GM19395 (cell line): Measurements from ENCODE around the gene HEATR5B.
"Not testable (repeated sequence)": the region's sequence is repeated elsewhere in the genome, so short reads cannot be mapped to it uniquely, and the experiment has no call there.

ENCODE experiments used
- ATAC-seq: cut with Tn5 transposase; IDR thresholded peaks from one replicate; pipeline ENCODE4 v1.9.1; 2021; ENCODE audit warnings: mild to moderate bottlenecking, moderate library complexity; ENCODE audit not compliant: unreplicated experiment

HEATR5B gene

DNA sequence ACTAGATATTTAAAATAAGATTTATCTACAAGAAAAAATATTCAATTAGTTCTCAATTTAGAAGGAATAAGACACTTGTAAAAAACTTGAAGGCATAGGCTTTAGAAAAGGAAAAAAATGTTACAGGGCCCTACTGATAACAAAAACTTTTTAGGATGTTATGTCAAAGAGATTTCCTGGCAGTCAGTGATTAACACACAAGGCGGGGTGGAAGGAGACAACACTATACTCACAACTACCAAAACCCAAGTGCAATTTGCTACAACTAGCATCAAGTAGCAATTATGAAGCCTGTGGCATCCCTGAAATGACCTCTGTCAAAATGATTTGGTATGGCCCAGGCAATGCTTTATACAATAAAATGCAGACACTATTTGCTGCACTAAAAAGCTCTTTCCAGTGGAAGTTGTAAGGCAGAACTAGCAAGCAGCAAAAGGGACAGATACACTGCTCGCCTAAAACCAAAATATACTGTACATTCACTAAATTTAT, 133.1 kb downstream of the HEATR5B start:
- no peak for ATAC-seq

DNA sequence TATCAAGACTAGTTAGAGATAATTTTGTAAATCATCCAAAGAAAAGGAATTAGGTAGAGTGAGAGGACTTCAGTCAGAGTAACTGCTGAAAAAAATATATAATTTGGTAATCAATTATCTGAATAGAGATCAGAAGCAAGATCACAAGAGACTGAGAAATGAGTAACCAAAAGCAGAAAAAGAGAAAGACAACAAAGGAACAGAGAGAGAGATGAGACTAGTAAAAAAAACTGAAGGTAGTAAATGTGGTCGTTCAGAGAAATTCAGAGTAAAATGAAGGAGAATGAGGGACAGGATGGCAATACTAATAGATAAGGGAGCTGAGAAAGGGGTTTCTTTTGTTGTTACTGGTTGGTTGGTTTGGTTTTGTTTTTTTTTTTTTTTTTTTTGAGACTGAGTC, 134.3 kb downstream of the HEATR5B start:
- ATAC-seq, result no peak

DNA sequence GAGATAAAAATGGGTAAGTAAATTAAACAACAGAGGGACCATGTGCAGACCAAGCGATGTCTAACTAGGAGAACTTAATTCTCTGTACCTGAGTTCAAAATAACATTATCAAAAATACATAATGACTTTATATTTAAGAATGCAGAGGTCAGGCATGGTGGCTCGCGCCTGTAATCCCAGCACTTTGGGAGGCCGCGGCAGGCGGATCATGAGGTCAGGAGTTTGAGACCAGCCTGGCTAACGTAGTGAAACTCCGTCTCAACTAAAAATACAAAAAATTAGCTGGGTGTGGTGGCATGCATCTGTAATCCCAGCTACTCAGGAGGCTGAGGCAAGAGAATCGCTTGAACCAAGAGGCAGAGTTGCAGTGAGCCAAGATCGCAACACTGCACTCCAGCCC, 138.9 kb downstream of the HEATR5B start:
- not testable (repeated sequence) for ATAC-seq

DNA sequence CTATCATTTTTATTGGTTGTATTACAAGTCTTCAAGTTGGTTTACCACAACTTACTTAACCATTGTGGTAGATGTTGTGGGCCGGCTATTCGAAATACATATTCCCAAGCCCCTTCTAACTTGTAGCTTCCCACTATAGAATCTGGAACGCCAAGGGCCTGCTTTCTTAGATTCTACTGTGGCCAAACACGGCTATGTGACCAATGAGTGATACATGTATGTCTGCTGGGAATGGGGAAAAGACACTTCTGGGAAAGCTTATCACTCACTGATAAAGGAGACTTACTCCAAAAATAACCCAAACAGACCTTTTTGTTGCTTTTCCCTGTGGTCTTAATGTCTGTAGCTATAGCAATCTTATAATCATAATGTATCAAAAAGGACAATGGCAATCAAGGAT, 142.3 kb downstream of the HEATR5B start:
- no peak for ATAC-seq

DNA sequence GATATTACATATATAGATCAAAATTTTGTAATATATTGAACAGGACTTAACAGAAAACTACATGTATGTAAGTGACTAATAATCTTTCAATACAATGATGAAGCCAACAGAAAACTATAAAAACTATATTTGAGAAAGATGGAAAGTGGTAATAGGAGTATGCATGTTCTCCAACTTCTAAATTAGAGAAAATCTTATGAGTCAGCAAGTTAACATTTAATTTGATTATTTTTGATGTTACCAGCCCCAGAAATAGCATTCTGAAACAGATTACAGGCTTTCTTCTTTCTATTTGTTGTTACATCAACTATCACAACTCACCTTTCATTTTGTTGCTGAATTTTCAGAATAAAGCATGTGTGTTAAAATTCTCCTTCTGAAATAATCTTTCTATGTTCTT, 147.6 kb downstream of the HEATR5B start:
- not testable (repeated sequence) for ATAC-seq

DNA sequence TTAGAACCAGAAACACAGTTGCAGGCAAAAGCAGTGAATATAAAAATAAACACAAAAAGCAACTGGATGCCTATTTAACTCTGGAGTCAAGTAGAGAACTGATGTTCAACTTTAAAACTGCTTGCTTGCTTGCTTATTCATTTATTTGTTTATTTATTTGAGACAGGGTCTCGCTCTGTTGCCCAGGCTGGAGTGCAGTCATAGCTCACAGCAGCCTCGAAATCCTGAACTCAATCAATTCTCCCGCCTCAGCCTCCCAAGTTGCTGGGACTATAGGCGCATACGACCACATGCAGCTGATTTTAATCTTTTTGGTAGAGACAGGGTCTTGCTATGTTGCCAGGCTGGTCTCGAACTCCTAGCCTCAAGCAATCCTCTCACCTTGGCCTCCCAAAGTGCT, 152.5 kb downstream of the HEATR5B start:
- not testable (repeated sequence) for ATAC-seq
